Measurements from ENCODE around the gene MAPK6.
"Not testable (repeated sequence)": the region's sequence is repeated elsewhere in the genome, so short reads cannot be mapped to it uniquely, and the experiment has no call there.

The MAPK6 gene

DNA sequence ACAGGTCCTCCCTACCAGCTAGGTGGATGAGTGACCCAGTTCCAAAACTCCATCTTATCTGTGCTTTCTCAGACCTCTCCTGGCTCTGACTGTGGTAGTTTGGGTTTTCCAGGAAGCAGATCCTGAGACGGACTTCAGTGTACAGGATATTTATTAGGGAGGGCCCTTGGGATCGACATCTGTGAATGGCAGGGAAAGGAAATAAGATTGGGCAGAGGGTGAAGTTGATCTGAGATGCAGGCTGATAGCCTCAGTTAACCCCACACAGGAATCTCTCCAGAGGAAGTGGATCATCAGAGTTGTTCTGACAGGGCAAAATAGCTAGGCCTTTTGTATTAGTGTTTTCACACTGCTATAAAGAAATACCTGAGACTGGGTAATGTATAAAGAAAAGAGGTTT is 16.7 kb upstream of the MAPK6 start:
- no peak for TF ChIP-seq CTCF (IDR thresholded peaks at IDR 0.05; ENCODE audit: low read depth, low read length, missing control alignments)
- Histone ChIP-seq H3K27me3 (replicated peaks) (no peaks in the 10 kb centered on the region), H3K36me3 (replicated peaks) (no peaks in the 10 kb centered on the region), H3K27ac (no peak overlapping the region), H3K4me3 (ENCODE audit: low read depth, low read length) (no peak overlapping the region)
- no peak for DNase-seq
- in situ Hi-C loops (cut with HindIII; ENCODE audit: low pct_ligation_motif_present, low sequenced_read_pairs) = no loop called here

GRCh38 chr15:52003089-52003488 is 15.9 kb upstream of the MAPK6 start:
- H3K36me3 ChIP-seq (replicated peaks); DNase-seq; H3K27ac ChIP-seq; H3K4me3 ChIP-seq (ENCODE audit: low read depth, low read length); in situ Hi-C loops (cut with HindIII; ENCODE audit: low pct_ligation_motif_present, low sequenced_read_pairs); H3K27me3 ChIP-seq (replicated peaks): not testable (repeated sequence)

GRCh38 chr15:52003710-52004109 is 15.3 kb upstream of the MAPK6 start:
- no peak for DNase-seq
- H3K27ac ChIP-seq = no peak overlapping the region
- no peak for TF ChIP-seq CTCF (IDR thresholded peaks at IDR 0.05; ENCODE audit: low read depth, low read length, missing control alignments)
- no peaks in the 10 kb centered on the region for H3K36me3 ChIP-seq (replicated peaks)
- in situ Hi-C loops (cut with HindIII; ENCODE audit: low pct_ligation_motif_present, low sequenced_read_pairs) = no loop called here
- no peaks in the 10 kb centered on the region for H3K27me3 ChIP-seq (replicated peaks)
- no peak overlapping the region for H3K4me3 ChIP-seq (ENCODE audit: low read depth, low read length)

DNA sequence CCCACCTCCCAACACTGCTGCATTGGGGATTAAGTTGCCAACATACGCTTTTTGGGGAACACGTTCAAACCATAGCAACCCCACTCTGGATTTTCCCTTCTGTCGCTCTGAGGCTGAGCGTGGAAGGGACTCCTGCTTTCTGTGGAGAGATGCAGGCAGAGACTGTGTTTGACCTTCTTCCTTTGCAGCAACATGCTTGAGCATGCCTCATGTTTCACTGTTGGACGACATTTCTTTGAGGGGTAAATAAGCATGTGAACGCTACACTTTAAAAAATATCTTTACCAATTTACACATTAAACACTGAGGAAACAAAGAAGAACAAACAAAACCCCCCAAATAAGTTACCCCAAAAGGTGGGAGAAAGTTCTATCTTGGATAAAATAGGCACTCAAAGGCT is 14.2 kb upstream of the MAPK6 start:
- Histone ChIP-seq H3K27ac (no peak overlapping the region), H3K27me3 (replicated peaks) (no peaks in the 10 kb centered on the region), H3K4me3 (ENCODE audit: low read depth, low read length) (no peak overlapping the region), H3K36me3 (replicated peaks) (no peaks in the 10 kb centered on the region)
- TF ChIP-seq CTCF (IDR thresholded peaks at IDR 0.05; ENCODE audit: low read depth, low read length, missing control alignments) = no peak
- in situ Hi-C loops (cut with HindIII; ENCODE audit: low pct_ligation_motif_present, low sequenced_read_pairs) = no loop called here
- no peak for DNase-seq

- Histone ChIP-seq H3K27ac (no peak overlapping the region), H3K36me3 (replicated peaks) (no peaks in the 10 kb centered on the region), H3K27me3 (replicated peaks) (no peaks in the 10 kb centered on the region), H3K4me3 (ENCODE audit: low read depth, low read length) (no peak overlapping the region)
- in situ Hi-C loops (cut with HindIII; ENCODE audit: low pct_ligation_motif_present, low sequenced_read_pairs) = no loop called here
- TF ChIP-seq CTCF (IDR thresholded peaks at IDR 0.05; ENCODE audit: low read depth, low read length, missing control alignments) = no peak
- peak; percentile 79 for DNase-seq
Measured at GRCh38 chr15:52005748-52006701, 13.0 kb upstream of the MAPK6 start.

GRCh38 chr15:52006702-52007340 is 12.2 kb upstream of the MAPK6 start:
- Histone ChIP-seq H3K27ac (peak overlapping the region; percentile 18), H3K36me3 (replicated peaks) (no peaks in the 10 kb centered on the region), H3K4me3 (ENCODE audit: low read depth, low read length) (no peak overlapping the region), H3K27me3 (replicated peaks) (no peaks in the 10 kb centered on the region)
- in situ Hi-C loops (cut with HindIII; ENCODE audit: low pct_ligation_motif_present, low sequenced_read_pairs) = no loop called here
- TF ChIP-seq CTCF (IDR thresholded peaks at IDR 0.05; ENCODE audit: low read depth, low read length, missing control alignments) = no peak
- DNase-seq = no peak
